AG09309 (cell line): ENCODE results near the gene RMI2.

Experiments used
- DNase-seq: peaks from one replicate; pipeline ENCODE4 v3.0.0-alpha.2; 2010; ENCODE audit warnings: low read depth
- H3K4me3 ChIP-seq: 2 replicates; pipeline ENCODE4 v1.5.1; 2011; ENCODE audit warnings: mild to moderate bottlenecking, low read depth, low read length, moderate library complexity; ENCODE audit not compliant: control insufficient read depth
- TF ChIP-seq, protein P1 (sequence below): IDR thresholded peaks from 2 replicates; pipeline ENCODE4 v1.5.1; 2011; ENCODE audit warnings: mild to moderate bottlenecking, low read depth, low read length, inconsistent platforms; ENCODE audit not compliant: insufficient read depth, control insufficient read depth; ENCODE audit errors: missing control alignments

RMI2 gene

GRCh38 chr16:11315510-11315909, 29.7 kb upstream of the RMI2 start:
- H3K4me3 ChIP-seq, result no peak overlapping the region
- TF ChIP-seq, protein P1, sequence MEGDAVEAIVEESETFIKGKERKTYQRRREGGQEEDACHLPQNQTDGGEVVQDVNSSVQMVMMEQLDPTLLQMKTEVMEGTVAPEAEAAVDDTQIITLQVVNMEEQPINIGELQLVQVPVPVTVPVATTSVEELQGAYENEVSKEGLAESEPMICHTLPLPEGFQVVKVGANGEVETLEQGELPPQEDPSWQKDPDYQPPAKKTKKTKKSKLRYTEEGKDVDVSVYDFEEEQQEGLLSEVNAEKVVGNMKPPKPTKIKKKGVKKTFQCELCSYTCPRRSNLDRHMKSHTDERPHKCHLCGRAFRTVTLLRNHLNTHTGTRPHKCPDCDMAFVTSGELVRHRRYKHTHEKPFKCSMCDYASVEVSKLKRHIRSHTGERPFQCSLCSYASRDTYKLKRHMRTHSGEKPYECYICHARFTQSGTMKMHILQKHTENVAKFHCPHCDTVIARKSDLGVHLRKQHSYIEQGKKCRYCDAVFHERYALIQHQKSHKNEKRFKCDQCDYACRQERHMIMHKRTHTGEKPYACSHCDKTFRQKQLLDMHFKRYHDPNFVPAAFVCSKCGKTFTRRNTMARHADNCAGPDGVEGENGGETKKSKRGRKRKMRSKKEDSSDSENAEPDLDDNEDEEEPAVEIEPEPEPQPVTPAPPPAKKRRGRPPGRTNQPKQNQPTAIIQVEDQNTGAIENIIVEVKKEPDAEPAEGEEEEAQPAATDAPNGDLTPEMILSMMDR, result no peak
- no peak for DNase-seq

GRCh38 chr16:11316331-11317015, 28.8 kb upstream of the RMI2 start:
- no peak for DNase-seq
- TF ChIP-seq, protein P1, result no peak
- no peak overlapping the region for H3K4me3 ChIP-seq

GRCh38 chr16:11318817-11319216, 26.4 kb upstream of the RMI2 start:
- TF ChIP-seq, protein P1, result no peak
- no peak for DNase-seq

DNA sequence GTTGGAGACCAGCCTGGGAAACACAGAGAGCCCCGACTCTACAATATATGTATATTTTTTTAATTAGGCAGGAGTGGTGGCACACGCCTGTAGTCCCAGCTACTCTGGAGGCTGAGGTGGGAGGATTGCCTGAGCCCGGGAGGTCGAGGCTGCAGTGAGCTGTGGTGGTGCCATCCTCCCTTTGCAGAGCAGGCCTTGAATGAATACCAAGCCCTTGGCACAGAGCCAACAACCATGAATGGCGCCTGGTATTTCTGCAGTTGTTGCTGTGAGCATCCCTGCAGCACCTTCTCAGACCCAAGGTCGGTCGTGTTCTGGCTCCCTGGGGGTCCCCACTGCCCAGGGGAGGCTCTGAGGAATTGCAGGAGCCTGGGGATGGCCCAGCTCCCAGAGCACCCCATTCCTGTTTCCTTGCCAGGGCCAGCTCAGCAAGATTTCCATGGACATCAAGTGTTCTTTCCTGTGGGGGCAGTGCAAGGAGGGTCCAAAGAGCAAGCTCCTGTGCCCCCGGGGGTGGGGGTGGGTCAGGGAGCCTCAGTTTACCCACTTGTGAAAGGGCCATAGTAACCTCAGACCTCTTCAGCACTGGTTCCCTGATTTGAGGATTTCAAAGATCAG, 25.6 kb upstream of the RMI2 start:
- DNase-seq, result no peak
- TF ChIP-seq, protein P1, result no peak
- H3K4me3 ChIP-seq, result no peak overlapping the region

More at GRCh38 chr16:11318817-11319216, 26.4 kb upstream of the RMI2 start:
- H3K4me3 ChIP-seq, result no peak overlapping the region

- DNase-seq, result no peak
- TF ChIP-seq, protein P1, result no peak
- H3K4me3 ChIP-seq, result no peak overlapping the region
Observed at GRCh38 chr16:11320170-11320569, 25.1 kb upstream of the RMI2 start.

GRCh38 chr16:11321662-11322061, 23.6 kb upstream of the RMI2 start:
- TF ChIP-seq, protein P1, result no peak
- H3K4me3 ChIP-seq, result no peak overlapping the region
- DNase-seq, result no peak
